Stimulated activated CD8-positive, alpha-beta memory T cell treated with anti-CD3 and anti-CD28 coated beads, Interleukin-7, amount 100 ng/mL, for 48 hours (primary cell): ENCODE measurements around the gene RBMS3.

ENCODE experiments used
- DNase-seq, 2 donors: peaks; one replicate each; pipeline ENCODE4 v3.0.0-alpha.2; 2020; ENCODE audit warnings: low read depth in 1 of 2; ENCODE audit errors: extremely low read depth in 1 of 2

Gene RBMS3

GRCh38 chr3:29275309-29275708 is 5.6 kb upstream of the RBMS3 start:
- no peak for DNase-seq

GRCh38 chr3:29277249-29277648 is 3.6 kb upstream of the RBMS3 start:
- no peak for DNase-seq

- no peak for DNase-seq
Observed at GRCh38 chr3:29279286-29279685, 1.6 kb upstream of the RBMS3 start.

- DNase-seq = no peak
Observed at GRCh38 chr3:29279806-29280205, 1.1 kb upstream of the RBMS3 start.

- DNase-seq = no peak
Observed at GRCh38 chr3:29281094-29281343, 148 bp downstream of the RBMS3 start.

GRCh38 chr3:29281344-29282241 is 722 bp downstream of the RBMS3 start:
- no peak for DNase-seq

- DNase-seq = no peak
Observed at GRCh38 chr3:29282427-29283230, 1.8 kb downstream of the RBMS3 start.

GRCh38 chr3:29283231-29284119 is 2.6 kb downstream of the RBMS3 start:
- no peak for DNase-seq

GRCh38 chr3:29284497-29284896 is 3.6 kb downstream of the RBMS3 start:
- DNase-seq = no peak

- no peak for DNase-seq
Observed at GRCh38 chr3:29285471-29286071, 4.7 kb downstream of the RBMS3 start.

GRCh38 chr3:29286478-29287240 is 5.8 kb downstream of the RBMS3 start:
- no peak for DNase-seq

- no peak for DNase-seq
Observed at GRCh38 chr3:29290596-29290995, 9.7 kb downstream of the RBMS3 start.

GRCh38 chr3:29291260-29291981 is 10.6 kb downstream of the RBMS3 start:
- no peak for DNase-seq

- no peak for DNase-seq
Observed at GRCh38 chr3:29291982-29292363, 11.1 kb downstream of the RBMS3 start.

GRCh38 chr3:29293421-29293820 is 12.6 kb downstream of the RBMS3 start:
- DNase-seq = no peak

- no peak for DNase-seq
Observed at GRCh38 chr3:29297998-29298397, 17.1 kb downstream of the RBMS3 start.

- no peak for DNase-seq
Observed at GRCh38 chr3:29301332-29302019, 20.6 kb downstream of the RBMS3 start.

GRCh38 chr3:29302619-29303018 is 21.7 kb downstream of the RBMS3 start:
- no peak for DNase-seq

GRCh38 chr3:29307295-29307694 is 26.4 kb downstream of the RBMS3 start:
- DNase-seq = no peak
